K562 (cell line): ENCODE measurements around the gene UNC5B. TPM values are rescaled to one million over a fixed set of nuclear protein-coding genes. Genes with fewer than 3 reads are reported as not detected.

Experiments
- BCL6 ChIP-seq: fragments of 250-450 bp; sonication (Bioruptor Pico); IDR thresholded peaks from 2 replicates; pipeline ENCODE4 v1.4.0; 2020
- BRF2 ChIP-seq: IDR thresholded peaks from 3 replicates; pipeline ENCODE4 v1.6.1; 2011; ENCODE audit warnings: borderline replicate concordance, mild to moderate bottlenecking; ENCODE audit not compliant: insufficient read length, insufficient read depth
- DPF2 ChIP-seq: fragments of 450-650 bp; IDR thresholded peaks from 2 replicates; pipeline ENCODE4 v1.6.1; 2016
- FOSL1 ChIP-seq: fragments of 200-800 bp; sonication (Bioruptor generic); conservative IDR thresholded peaks from 2 replicates; pipeline ENCODE4 v1.6.1; 2016; ENCODE audit warnings: missing genetic modification characterization, missing compliant biosample characterization
- HCFC1 ChIP-seq: IDR thresholded peaks from 2 replicates; pipeline ENCODE4 v1.6.1; 2012; ENCODE audit warnings: low read depth, low read length, improper control_type of control experiment
- KAT2B ChIP-seq: IDR thresholded peaks from one replicate; pipeline ENCODE4 v1.6.1; 2012; ENCODE audit warnings: low read depth, mild to moderate bottlenecking, control low read depth, inconsistent platforms, low read length, moderate library complexity
- MAZ ChIP-seq, 2 experiments: fragments of 450-650 bp in 1 of 2; sonication (generic) in 1 of 2; formaldehyde crosslinking; IDR thresholded peaks in 1 of 2; conservative IDR thresholded peaks in 1 of 2; 2 replicates each; pipeline versions ENCODE4 v1.4.0 to v1.5.0; 2020; ENCODE audit warnings: mild to moderate bottlenecking in 1 of 2, missing genetic modification reagents in 1 of 2
- MBD2 ChIP-seq: sonication (generic); IDR thresholded peaks from 2 replicates; pipeline ENCODE4 v1.6.1; 2016; ENCODE audit warnings: low read depth, borderline replicate concordance
- MCM2 ChIP-seq: fragments of 450-650 bp; IDR thresholded peaks from 2 replicates; pipeline ENCODE4 v1.6.1; 2017; ENCODE audit warnings: low read depth, mild to moderate bottlenecking
- NCOA1 ChIP-seq: fragments of 450-650 bp; IDR thresholded peaks from 2 replicates; pipeline ENCODE4 v1.6.1; 2016; ENCODE audit warnings: low read depth
- NONO ChIP-seq, 2 experiments: fragments of 200-400 bp in 1 of 2; fragments of 450-650 bp in 1 of 2; formaldehyde crosslinking in 1 of 2; IDR thresholded peaks; 2 replicates each; pipeline ENCODE4 v1.6.1; 2017; ENCODE audit warnings: low read depth in 2 of 2, mild to moderate bottlenecking in 2 of 2, moderate library complexity in 2 of 2, low read length in 1 of 2
- PURB ChIP-seq: sonication (generic); formaldehyde crosslinking; IDR thresholded peaks from 2 replicates; pipeline ENCODE4 v1.9.0; 2021; ENCODE audit warnings: low read depth, mild to moderate bottlenecking, missing genetic modification reagents
- SMAD4 ChIP-seq: fragments of 250-450 bp; sonication (Bioruptor Pico); conservative IDR thresholded peaks from 2 replicates; pipeline ENCODE4 v1.8.0; 2021; ENCODE audit warnings: inconsistent platforms, mild to moderate bottlenecking, moderate library complexity
- SMARCB1 ChIP-seq: IDR thresholded peaks from 2 replicates; pipeline ENCODE4 v1.6.1; 2011; ENCODE audit warnings: improper control_type of control experiment, low read depth; ENCODE audit not compliant: insufficient read length
- TAL1 ChIP-seq: fragments of 450-650 bp; IDR thresholded peaks from 2 replicates; pipeline ENCODE4 v1.6.1; 2016; ENCODE audit warnings: mild to moderate bottlenecking
- TBL1XR1 ChIP-seq, 2 experiments: IDR thresholded peaks; 2 replicates each; pipeline ENCODE4 v1.6.1; 2012; ENCODE audit warnings: improper control_type of control experiment in 2 of 2, low read length in 2 of 2, mild to moderate bottlenecking in 1 of 2
- ZBTB2 ChIP-seq: fragments of 450-650 bp; IDR thresholded peaks from 2 replicates; pipeline ENCODE4 v1.6.1; 2016; ENCODE audit warnings: antibody characterized with exemption
- ZNF134 ChIP-seq: fragments of 250-450 bp; sonication (Bioruptor Pico); conservative IDR thresholded peaks from 2 replicates; pipeline ENCODE4 v1.4.0; 2020
- ZNF165 ChIP-seq: fragments of 250-450 bp; sonication (Bioruptor Pico); IDR thresholded peaks from 2 replicates; pipeline ENCODE4 v1.4.0; 2020; ENCODE audit warnings: borderline replicate concordance
- ZNF41 ChIP-seq: fragments of 250-450 bp; sonication (Bioruptor Pico); conservative IDR thresholded peaks from 2 replicates; pipeline ENCODE4 v1.4.0; 2020; ENCODE audit warnings: mild to moderate bottlenecking
- ZNF551 ChIP-seq: fragments of 250-450 bp; sonication (Bioruptor Pico); IDR thresholded peaks from 2 replicates; pipeline ENCODE4 v1.5.0; 2021; ENCODE audit warnings: mild to moderate bottlenecking, moderate library complexity
- ZNF584 ChIP-seq: fragments of 200-800 bp; sonication (Bioruptor generic); IDR thresholded peaks from 2 replicates; pipeline ENCODE4 v1.6.1; 2016; ENCODE audit warnings: low read depth, mild to moderate bottlenecking, missing genetic modification characterization, missing compliant biosample characterization
- ZNF764 ChIP-seq: fragments of 250-450 bp; sonication (Bioruptor Pico); IDR thresholded peaks from 2 replicates; pipeline ENCODE4 v1.4.0; 2020; ENCODE audit warnings: low read depth, mild to moderate bottlenecking, moderate library complexity
- ZNF778 ChIP-seq: fragments of 450-650 bp; formaldehyde crosslinking; IDR thresholded peaks from 2 replicates; pipeline ENCODE4 v1.4.0; 2020; ENCODE audit warnings: mild to moderate bottlenecking, moderate library complexity
- ZSCAN32 ChIP-seq: fragments of 450-650 bp; formaldehyde crosslinking; IDR thresholded peaks from 2 replicates; pipeline ENCODE4 v1.4.0; 2020; ENCODE audit warnings: mild to moderate bottlenecking, moderate library complexity
- polyA plus RNA-seq, 8 experiments: library from polyadenylated mRNA; depleted of rRNA in 4 of 8; stranded (reverse) in 5 of 8; unstranded in 3 of 8; fragments of >200 nt; fragmentation: Nextera tagmentation in 2 of 8; fragmentation: Illumina TruSeq in 1 of 8; extraction: Ambion mirVana in 2 of 8; extraction: Trizol in 1 of 8; gene quantifications; 2 replicates each; pipeline versions ENCODE4 v1.2.1 to v1.2.3, GENCODE V29; 2011 to 2014; ENCODE audit warnings: inconsistent platforms in 1 of 8, missing spikeins in 1 of 8
- total RNA-seq, 7 experiments: library from RNA; depleted of rRNA in 6 of 7; stranded (reverse); fragments of >200 nt in 6 of 7; fragmentation: Illumina TruSeq in 2 of 7; extraction: Trizol in 2 of 7; gene quantifications; 2 replicates each; pipeline versions ENCODE4 v1.2.1 to v1.2.3, GENCODE V29; 2011 to 2021; ENCODE audit warnings: low replicate concordance in 1 of 7
- TF ChIP-seq, protein P1 (sequence below): fragments of 450-650 bp; IDR thresholded peaks from 2 replicates; pipeline ENCODE4 v1.6.1; 2016; ENCODE audit warnings: mild to moderate bottlenecking

Gene UNC5B
- total and polyA plus RNA-seq, 9 of the 15 experiments (the other 6 are each of a cell fraction or from before 2014, with no cell fraction given) = 0.10 to 8.4 (median 2.1) TPM

DNA sequence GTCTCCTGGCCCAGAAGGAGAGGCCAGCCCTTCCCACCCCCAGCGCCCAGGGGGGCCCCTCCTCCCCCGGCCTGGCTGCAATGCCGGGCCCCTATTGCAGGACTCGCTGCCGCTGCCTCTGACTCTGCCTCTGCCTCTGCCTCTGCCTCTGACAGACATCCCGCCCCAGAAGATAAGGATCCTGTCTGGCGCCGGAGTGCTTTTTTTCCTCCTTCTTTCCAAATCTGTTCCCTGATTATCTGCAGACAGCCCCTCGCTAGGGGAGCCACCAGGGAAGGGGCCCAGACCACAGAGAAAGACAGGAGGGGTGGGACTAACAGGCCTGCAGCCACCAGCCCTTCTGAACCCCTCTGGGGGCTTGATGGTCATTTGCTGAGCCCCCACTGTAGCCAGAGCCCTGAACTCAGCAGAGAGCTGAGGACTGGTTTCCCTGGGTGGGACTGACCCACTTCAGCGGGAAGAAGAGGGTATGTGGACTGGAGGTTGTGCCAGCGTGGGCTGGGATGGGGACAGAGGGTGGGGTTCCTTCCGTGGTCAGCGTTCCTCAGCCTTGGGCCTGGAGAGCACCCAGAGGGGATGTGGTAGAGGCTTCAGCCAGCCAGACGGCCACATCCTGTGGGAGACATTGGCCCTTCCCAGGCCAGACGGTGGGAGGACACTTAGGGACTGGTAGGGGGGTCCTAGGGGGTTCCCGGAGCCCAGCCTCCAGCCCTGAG, 22.8 kb downstream of the UNC5B start (continued):
- TF ChIP-seq BRF2 (no peak), ZSCAN32 (CRISPR knock-in tag) (no peak), ZNF778 (CRISPR knock-in tag) (no peak), ZNF41 (CRISPR knock-in tag) (no peak), MBD2 (no peak; the same call in 1 of the 2 replicates), NCOA1 (no peak), ZNF584 (no peak), SMAD4 (CRISPR knock-in tag) (peak; percentile 96), MAZ (CRISPR knock-in tag; conservative IDR thresholded peaks at IDR 0.05 in 1 of 2, IDR thresholded peaks at IDR 0.05 in 1 of 2) (peak in 1 of 2 experiments; percentile 39; a peak in 1 of 4 replicates), DPF2 (peak; percentile 62; the same call in 1 of the 2 replicates), PURB (CRISPR knock-in tag) (no peak), SMARCB1 (no peak), ZNF764 (no peak), ZNF134 (no peak), ZNF165 (CRISPR knock-in tag) (no peak), FOSL1 (tag) (no peak), TBL1XR1 (IDR thresholded peaks at IDR 0.05; ENCODE audit: low read length in 2 of 2) (peak in 1 of 2 experiments; percentile 67; a peak in 1 of 4 replicates), KAT2B (no peak), ZBTB2 (no peak), MCM2 (no peak), ZNF551 (CRISPR knock-in tag) (no peak), NONO (IDR thresholded peaks at IDR 0.05; ENCODE audit: low read depth in 2 of 2, low read length in 1 of 2) (no peak), HCFC1 (no peak), BCL6 (CRISPR knock-in tag) (no peak), TAL1 (no peak)
- TF ChIP-seq, protein P1, sequence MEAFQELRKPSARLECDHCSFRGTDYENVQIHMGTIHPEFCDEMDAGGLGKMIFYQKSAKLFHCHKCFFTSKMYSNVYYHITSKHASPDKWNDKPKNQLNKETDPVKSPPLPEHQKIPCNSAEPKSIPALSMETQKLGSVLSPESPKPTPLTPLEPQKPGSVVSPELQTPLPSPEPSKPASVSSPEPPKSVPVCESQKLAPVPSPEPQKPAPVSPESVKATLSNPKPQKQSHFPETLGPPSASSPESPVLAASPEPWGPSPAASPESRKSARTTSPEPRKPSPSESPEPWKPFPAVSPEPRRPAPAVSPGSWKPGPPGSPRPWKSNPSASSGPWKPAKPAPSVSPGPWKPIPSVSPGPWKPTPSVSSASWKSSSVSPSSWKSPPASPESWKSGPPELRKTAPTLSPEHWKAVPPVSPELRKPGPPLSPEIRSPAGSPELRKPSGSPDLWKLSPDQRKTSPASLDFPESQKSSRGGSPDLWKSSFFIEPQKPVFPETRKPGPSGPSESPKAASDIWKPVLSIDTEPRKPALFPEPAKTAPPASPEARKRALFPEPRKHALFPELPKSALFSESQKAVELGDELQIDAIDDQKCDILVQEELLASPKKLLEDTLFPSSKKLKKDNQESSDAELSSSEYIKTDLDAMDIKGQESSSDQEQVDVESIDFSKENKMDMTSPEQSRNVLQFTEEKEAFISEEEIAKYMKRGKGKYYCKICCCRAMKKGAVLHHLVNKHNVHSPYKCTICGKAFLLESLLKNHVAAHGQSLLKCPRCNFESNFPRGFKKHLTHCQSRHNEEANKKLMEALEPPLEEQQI = no peak
